HG03135 (cell line): Measurements from ENCODE around the gene TJAP1.
"Not testable (repeated sequence)": the region's sequence is repeated elsewhere in the genome, so short reads cannot be mapped to it uniquely, and the experiment has no call there.

Experiments
- ATAC-seq: cut with Tn5 transposase; IDR thresholded peaks from one replicate; pipeline ENCODE4 v1.9.1; 2021; ENCODE audit warnings: mild to moderate bottlenecking, moderate library complexity; ENCODE audit not compliant: unreplicated experiment

TJAP1 gene

DNA sequence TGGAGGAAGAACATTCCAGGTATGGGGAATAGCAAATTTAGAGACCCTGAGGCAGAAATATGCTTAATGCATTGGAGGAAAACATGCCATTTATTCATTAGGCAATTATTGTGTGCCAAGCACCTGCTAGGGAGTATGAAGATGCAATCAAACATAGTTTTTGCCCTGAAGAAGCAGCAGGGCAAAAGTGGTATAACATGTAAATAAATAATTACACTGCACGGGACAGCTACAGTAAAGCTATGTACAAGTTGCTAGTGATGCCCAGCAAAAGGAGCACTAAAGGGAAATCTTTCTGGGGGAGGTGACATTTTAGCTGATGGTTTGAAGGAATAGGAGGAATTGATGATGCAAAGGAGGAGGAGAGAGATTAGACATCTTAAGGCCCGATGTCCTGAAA, 624 bp upstream of the TJAP1 start:
- no peak for ATAC-seq

DNA sequence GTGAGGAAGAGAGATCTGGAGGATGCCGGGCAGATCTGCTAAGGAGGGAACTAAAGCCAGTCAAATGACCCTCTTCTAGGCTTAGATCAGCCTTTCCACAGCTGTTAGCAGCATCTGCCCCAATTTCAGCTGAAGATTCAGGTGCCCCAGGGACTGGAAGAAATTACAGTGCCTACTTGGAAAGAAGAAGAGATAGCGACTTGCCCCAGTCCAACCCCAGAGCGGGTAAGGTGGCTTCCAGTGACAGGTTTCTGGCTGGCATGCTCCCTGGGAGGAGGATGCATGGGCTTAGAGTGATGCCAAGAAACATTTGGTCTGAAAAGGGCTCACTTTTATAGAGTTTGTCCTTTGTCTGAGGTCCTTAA, 620 bp downstream of the TJAP1 start:
- no peak for ATAC-seq

DNA sequence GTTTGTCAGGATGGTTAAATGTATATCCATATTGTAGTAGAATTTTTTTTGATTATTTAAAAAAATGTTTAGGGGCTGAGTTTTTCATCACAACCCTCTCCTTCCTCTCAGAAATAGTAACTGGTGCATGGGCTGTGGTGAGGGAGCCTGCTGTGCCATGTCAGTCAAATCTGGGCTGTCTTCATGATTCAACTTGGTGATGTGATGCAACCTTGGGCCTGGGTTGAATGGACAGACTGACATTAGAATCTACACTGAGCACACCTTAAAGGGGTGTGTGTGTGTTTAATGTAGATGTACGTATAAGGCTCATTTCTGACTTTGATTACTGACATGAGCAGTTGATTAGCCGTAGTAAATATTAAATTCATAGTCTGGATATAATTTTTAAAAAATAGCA, 3.7 kb downstream of the TJAP1 start:
- ATAC-seq = no peak

DNA sequence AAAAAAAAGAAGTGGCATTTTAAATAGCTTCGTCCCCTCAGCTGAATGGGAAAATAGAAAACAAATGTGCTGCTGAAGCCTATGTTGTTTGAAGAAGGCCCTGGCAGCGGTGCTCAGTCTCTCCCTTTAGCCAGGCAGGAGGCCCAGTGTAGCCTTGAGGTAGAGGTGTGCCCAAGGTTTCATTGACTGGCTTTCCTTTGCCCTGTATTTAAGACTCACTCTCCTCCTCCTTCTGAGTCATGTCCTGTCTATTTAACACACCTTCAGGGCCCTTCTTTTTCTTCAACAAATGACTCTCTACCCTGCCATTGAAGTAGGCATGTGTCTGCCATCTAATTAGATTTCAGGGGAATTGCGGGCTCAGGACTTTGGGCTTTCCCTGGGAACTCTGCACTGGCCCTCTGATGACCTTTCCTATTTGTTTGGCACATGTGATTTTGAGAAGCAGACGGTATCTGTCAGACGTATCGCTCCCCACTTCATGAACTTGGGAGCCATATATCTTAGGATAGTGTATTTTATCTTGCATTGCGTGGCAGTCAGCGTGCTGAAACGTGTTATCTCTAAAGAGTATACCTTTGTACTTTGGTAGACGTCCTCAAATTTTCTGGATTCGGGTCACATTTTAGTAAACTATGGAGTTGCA, 4.3 kb downstream of the TJAP1 start:
- ATAC-seq = no peak

DNA sequence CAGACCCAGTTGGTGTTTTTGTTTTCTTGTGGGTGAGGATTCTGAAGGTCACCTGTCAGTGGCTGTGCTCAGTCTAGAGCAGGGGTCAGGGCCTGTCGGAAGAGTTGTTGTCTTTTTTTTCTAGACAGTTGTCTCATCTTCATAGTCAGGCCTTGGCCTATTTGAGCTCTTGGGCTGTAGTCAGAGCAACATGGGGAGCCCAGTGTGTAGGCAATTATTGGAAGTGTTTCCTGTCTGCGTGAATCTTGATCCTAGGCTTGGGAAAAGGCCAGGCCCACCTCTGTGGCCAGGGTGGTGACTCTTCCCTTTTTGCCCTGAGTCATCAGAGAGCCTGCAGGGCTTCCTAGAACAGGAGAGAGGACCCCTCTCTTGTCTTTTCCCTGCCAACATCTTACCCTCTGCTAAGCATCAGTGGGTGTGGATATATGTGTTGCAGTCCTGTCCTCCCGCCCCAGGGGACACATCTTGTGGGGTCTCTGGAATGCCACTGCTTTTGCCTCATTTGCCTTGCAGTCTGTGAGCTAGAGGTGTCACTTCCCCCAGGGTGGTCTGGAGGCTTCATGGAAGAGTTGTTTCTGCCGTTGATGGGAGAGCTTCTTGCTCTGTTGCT, 11.4 kb downstream of the TJAP1 start:
- no peak for ATAC-seq

DNA sequence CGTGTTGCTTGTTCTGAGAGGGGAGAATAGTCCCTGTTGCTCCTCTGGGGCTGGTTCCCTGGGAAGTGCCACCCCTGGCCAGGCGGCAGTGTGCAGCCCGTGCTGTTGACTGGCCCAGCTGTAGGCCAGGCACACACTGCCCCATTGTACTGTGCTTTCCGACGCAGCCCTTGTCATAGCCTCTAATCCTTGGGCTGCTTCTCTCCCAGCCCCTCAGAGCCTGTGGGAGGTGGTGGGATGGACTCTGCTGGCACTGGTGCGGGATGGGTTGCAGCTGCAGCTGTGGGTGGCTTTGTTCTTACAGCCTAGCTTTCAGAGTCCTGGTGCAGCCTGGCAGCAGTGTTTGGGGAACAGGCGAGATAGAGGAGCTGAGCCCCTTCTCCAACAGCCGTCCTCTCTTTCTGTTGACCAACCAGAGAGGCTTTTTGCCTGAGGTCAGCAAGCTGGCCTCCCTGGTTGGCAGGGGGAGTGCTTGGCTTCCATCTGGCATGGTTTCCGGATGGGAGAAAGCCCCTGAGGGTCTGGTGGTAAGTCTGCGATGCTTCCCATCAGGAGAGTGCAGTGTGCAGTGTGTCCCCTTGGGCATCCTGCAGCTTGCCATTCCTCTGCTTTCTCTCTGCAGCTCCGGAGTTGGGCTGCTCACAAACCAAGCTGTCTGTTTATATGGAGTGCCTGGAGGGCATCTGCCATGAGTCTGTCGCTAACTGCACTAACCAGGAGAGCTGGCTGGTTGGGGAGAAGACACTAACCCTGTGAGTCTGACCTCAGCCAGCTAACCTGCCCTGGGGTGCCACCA, 12.1 kb downstream of the TJAP1 start:
- ATAC-seq = no peak

DNA sequence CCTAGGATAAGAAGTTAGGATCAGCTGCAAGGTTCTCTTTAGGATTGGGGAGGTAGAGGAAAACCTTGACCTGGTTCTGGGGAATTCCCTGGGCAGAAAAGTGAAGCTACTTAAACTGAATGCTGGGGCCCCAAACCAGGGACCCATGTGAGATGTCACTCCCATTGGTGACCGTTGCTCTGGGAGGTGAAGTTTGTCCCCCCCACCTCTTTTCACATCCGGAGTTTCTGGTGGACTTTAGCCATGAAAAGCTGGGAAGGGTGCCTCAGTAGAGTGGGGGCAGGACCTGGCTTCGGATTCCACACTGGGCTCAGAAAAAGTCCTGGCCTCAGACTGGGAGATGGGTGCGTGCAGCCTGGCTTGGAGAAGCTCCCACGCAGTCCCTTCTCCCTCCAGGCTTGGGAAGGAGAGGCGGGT, 13.2 kb downstream of the TJAP1 start:
- no peak for ATAC-seq

DNA sequence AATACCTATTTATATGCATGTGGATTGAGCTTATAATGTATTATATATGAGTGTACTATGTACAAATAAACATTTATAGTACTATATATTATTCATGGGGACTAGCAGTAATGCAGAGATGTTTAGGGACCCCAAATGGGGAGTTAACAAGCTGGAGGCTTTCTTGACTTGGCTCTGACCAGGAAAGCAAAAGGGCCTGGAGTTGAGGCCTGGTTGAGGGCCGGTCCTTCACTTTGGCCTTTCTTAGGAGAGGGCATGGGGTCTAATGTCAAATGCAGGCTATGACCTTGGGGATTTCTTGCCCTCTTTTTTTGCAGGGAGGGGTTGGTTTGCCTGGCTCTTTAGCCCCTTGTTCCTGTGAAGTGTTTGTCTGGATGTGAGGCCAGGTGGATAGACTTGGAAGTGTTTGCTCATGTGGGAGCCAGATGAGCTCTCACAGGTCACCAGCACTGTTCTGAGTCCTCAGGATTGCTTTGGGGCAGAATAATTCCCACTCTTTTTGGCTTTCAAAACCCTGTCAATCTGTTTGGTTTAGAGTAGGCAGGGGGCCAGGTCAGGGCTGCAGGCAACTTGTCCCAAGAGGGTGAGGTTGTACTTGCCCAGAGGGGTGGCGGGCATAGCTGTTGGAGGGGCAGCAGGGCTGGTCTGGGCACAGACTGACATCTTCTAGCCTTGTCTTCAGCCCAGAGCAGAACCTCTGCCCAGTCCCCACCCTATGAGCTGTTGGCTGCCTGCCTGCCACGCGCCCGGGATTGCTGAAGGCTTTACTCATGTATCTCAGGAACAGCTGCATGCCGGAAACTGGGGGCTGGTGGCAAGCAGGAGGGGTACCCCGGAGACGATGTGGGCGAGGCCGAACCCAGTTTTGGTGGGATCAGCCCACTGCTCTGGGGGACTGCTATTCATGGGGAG, 14.6 kb downstream of the TJAP1 start:
- no peak for ATAC-seq

DNA sequence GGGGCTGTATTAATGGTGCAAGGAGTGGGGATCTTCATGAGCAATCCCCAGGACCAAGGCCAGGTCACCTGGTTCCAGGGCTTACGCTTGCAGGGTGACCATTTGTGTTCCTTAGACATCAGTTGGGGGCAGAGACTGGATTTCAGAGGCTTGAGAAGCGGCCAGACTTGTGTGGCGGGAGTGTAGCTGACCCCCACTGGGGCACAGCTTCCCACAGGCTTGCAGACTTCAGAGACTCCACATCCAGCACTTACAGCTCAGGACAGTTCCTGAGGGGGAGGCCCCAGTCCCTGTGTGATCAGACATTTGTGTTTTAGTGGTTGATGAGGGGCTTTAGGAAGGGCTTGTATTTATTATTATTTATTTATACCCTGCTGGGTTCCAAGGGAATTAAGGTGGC, 15.3 kb downstream of the TJAP1 start:
- no peak for ATAC-seq

DNA sequence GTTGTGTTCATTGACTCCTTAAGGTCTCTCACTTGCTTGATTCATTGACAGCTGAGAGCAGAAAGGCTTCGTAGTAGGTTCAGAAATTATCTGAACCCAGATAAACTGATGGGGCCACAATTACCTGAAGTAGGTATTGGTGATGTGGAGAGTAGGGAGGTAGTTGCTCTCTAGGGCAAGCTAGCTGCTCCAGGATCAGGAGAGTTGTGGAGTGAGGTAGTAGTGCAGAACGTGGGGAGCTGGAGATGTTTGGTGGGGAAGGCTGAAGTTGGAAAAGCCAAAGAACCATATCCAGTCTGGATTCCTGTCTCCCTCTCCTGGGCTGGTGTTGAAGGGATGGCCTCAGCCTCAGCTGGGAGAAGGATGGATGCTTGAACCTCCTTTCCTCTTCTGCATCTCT, 15.9 kb downstream of the TJAP1 start:
- no peak for ATAC-seq

DNA sequence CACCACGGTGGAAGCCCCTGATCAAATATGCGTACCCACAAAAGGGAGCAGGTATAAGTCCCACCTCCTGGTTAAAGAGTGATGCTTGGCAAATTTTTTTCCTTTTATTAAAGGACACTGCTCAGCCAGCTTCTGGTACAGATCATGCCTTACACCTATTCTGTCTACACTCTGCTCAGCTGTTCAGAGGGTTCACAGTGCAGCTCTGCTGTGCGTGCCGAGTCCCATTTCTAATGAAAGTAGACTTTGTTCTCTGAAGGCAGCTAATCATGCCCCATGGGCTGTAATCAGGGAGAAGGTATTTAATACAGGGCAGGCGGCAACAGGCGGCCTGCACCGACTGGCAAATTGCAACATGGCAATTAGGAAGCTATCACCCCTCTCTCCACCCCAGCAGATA, 16.5 kb downstream of the TJAP1 start:
- no peak for ATAC-seq

DNA sequence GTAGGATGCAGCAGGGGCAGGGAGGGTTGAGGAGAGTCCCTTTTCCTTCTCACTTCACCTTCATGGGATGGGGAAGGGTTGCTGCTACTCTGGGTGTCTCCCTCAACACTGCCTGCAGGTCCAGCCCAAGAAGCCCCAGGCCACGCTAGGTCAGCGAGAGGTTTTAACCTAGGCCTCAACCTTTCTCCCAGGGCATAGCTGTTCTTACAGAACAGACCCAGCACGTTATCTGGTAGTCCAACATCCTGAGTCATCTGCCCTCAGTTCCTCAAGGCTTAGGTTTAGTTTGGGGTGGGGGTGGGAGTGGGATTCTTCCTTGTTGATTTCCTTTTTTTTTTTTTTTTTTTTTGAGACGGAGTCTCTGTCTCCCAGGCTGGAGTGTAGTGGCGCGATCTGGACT, 17.0 kb downstream of the TJAP1 start:
- no peak for ATAC-seq

DNA sequence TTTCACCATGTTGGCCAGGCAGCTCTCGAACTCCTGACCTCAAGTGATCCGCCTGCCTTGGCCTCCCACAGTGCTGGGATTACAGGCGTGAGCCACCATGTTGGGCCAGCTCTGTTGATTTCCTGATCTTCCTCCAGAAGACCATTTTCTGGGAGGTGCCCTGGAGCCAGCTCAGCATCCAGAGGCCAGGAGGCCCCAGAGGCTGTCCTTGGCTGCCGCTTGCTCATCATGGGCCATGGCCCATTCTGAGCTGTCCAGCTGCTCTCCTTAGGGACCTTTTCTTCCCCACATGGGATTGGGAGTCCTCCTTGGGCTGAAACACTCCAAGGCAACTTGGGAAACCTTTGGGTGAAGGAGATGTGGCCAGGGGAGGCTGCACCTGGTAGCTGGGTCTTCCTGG, 17.4 kb downstream of the TJAP1 start:
- ATAC-seq = no peak

DNA sequence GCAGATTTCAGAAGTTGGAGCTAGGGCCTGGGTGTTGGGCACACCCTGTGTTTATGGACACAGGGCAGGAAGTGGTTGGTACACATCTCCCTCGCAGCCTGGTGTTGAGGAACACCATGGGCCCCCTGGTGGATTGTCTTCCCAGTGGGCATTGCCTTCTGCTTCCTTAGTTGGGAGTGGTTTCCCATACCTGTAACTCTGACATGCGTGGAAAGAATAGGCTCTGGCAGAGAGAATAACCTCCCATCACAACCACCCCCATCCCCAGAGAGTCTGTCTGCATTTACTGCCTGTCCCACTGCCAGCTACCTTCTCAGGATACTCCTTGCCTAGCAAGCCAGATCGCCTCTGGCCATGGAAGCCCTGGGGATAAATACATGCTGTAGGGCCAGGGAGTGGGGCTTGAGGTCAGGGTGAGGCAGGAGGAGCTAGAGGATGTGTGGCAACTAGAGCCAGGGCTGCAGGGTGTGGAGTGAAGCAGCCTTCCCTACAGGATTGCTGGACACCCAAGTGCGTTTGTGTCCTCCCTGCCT, 18.1 kb downstream of the TJAP1 start:
- ATAC-seq = no peak

DNA sequence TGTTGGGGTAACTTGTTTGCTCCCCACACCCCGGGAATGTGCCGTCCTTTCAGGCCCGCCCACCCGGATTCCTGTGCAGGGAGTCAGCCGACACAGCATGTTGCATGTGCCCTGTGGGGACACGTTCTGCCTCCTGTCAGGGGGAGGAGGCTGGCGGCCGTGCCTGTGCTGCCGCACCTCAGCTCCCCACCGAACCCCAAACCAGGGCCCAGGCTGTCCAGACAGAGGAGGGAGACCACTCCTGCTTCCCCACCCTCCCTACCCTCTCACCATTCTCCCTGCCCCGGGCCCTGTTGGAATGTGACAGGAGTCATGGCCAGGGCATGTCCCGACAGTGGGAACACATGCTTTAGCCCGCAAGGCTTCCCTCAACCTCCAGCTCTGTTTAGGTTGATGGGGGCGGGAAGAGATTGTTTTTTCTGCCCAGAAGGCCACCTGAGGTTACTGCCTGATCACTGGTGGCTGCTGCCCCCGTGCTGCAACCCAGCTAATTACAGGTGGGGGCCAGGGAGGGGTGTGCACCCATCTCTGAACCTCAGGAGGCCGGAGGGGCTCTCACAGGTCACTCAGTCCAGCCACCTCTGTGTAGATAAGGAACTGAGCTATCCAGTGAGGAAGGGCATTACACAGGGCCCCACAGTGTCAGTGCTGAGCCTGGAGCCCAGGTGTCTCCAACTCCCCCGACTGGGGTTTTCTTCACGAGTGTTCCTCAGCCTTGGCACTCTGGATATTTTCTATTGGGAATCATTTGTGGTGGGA, 19.2 kb downstream of the TJAP1 start:
- ATAC-seq = no peak

DNA sequence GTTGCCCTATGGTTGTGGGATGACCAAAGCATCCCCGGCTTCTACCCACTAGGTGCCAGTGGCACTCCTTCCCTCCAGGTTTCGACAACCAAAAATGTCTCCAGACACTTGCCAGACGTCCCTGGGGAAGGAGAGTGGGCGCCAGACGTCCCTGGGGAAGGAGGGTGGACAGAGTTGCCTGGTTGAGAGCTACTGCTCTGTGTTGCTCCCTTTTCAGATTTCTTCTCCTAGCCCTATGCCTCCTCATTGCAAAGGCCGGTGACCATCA, 19.7 kb downstream of the TJAP1 start:
- no peak for ATAC-seq

DNA sequence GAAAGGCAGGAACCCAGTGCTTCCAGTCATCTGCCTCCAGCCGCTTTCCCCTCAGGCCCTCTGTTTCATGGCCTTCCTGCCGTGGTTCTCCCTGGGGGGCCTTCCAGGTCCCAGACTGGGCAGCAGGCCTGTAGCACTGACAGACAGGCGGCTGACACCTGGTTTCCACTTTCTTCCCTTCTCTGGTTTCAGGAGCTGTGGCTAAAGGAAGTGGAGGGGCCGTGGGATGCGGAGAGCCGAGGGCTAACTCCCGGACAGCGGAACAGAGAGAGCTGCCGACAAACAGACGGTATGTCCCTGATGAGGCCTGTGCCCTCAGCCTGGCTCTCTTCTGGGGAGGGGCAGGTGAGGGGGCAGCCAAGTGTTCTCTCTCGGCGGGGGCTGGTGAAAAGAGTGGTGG, 20.3 kb downstream of the TJAP1 start:
- ATAC-seq = no peak

DNA sequence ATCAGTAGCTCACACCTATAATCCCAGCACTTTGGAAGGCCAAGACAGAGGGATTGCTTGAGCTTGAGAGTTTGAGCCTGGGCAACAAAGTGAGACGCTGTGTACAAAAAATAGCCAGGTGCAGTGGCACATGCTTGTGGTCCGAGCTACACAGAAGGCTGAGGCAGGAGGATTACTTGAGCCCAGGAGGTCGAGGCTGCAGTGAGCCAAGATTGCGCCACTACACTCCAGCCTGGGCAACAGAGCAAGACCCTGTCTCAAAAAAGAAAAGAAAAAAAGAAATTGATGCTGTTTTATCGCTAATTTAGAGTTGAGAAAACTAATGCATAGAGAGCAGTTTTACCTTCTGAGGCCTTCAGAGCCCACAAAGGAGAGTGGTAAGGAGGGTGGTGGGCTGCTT, 20.9 kb downstream of the TJAP1 start:
- ATAC-seq = not testable (repeated sequence)

DNA sequence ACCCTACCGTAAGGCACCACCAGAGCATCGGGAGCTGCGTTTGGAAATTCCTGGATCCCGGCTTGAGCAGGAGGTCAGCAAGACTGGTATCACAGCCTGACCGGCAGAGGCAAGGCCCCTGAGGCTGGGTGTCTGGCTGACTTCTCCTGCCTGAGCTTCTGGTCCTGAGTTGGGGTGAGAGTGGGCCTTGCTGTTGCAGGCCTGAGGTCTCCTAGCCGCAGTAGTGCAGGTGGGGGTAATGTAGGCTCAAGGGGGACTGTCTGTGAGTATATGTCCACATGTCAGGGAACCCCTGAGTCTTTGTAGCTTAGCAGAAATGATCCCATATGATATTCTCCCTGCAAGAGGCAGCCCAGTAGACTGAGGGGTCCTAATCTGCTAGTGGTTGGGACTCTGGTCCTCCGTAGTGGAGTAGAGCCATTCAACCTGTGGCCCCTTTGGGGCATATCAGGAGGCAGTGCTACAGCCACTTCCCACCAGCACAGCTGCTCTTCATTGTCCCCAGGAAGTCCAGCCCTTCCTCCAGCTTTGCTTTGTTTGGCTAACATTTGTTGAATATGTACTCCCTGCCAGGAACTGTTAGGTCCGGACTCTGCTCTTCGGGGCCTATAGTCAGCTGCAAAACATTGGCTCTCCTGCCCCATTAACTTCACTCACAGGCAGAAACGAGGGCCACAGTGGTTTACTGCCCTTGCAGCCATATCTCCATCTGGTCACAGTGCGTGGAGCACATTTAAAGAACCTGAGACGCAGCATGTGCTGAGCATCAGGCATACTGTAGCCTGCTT, 21.9 kb downstream of the TJAP1 start:
- no peak for ATAC-seq

DNA sequence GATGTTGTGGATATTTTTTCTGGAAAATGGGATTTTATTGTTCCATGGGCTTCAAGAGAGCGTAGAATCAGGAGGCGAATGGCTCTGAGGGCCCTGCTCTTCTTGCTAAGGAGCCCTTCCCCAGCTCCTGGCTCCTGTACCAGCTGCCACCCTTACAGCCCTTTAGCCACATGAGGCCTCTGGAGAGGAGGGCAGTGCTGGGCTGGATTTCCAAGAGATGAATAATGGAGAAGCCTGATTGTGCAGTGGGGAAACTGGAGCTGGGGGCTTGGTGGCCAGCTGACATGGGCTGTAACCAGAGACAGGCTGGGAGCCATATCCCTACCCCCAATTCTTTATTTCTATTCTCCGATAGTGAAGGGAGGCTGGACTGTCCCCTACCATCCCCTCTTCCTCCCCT, 23.6 kb downstream of the TJAP1 start:
- no peak for ATAC-seq
